CD1c-positive myeloid dendritic cell (primary cell): ENCODE results near the gene PRICKLE4.
A peak's percentile ranks its signal among the peaks of the same experiment; 100 is the strongest.

Source experiments
- DNase-seq: peaks from one replicate; pipeline ENCODE4 v3.0.0-alpha.2; 2016; ENCODE audit errors: extremely low spot score

The PRICKLE4 gene

GRCh38 chr6:41780551-41781365 is at the start of gene PRICKLE4:
PRICKLE4 (plus strand) TSS chr6:41780782; CDS start chr6:41783474, 2,692 bp downstream.
- peak; percentile 27 for DNase-seq

- DNase-seq, result no peak
Measured at GRCh38 chr6:41731561-41732086, 49.0 kb upstream of the PRICKLE4 start.

DNA sequence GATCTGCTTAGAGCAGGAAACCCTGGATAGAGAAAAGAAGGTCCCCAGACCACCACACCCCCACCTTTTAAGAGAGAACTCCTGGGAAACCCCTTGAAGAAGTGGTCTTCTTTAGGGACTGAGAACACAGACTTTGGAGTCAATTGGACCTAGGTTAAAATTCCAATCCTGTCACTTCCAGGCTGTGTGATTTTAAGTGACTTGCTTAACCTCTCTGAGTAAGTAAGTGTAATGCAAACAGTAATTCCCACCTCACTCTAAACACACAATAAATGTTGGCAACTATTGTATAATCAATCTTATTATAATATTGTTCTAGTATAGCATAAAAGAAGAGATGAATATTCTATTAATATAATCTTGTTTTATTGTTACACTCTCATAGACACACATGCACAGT is 48.4 kb upstream of the PRICKLE4 start:
- no peak for DNase-seq

DNA sequence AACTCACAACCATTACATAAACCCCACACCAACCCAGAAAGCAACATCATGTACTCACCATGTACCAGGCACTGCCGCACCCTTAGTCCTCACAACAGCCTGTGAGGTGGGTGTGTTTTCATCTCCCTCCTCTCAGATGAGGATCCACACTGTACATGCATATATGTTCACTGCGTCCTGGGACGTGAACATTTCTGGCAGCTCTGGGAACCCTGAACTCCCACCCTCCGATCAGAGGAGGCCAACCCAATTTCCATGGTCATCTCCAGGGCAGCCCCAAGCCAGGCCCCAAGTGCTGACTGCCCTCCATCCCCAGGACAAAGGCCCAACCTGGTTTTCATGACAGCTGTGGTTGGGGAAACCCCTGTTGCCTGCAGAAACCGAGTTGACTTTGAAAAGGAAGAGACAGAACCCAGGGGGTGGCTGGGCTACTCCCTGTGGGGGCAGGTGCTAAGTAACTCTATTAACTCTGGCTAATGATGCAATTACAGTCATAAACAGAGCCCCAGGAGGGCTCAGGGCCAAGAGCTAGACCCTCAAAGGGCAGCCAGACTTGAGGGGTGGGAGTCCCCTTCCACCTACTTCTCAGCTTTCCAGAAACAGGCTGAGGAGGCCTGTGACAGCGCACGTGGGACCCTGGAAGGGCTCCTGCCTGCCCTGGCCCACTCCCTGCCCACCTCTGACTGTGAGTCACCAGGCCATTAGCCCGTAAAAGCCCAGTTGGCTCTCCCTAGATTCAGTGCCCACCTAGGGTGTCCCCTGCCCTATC is 47.8 kb upstream of the PRICKLE4 start:
- peak; percentile 51 for DNase-seq

- DNase-seq, result no peak
Measured at GRCh38 chr6:41733360-41733706, 47.2 kb upstream of the PRICKLE4 start.

DNA sequence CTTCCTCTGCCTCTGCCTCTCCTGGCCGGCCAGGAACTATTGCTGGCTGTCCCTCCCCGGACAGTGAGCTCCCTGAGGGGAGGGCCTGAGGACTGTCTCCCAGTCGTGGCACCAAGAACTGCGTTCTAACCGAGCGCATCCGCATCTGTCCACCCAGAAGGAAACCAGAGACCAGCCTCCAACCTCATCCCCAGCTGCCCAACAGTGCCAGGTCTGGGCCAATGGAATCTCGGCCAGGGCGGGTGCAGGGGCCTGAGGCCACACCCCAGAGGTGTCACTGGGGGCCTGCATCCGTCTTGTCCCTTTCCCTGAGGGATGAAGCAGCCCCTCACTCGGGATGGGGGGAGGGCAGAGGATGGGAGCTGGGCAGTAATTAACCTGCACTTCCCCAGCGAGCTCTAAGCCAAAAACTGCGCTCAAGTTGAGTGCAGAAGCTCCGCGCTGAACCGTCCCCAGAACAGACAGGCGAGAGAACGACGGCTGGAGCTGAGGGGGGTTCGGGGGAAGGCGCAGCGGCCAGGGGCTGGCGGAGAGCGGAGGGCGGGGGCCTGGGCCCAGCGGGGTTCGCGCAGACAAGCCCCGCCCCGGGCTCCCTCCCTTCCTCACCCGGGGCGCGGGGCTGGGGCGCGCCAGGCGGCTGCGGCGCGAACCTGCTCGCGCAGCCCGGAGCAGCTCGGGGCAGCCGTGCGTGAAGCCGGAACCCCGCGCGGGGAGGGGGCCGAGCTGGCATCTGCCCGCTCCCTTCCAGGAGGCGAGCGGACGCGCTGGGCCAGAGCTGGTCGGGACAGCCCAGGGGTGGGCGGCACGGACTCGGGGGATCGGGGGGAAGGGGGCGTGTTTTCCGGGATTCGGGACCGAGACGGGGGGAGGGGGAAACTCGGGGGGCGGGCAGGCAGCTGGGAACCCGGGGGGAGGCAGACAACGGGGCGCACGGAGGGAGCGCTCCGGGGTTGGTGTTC is 46.6 kb upstream of the PRICKLE4 start:
- DNase-seq, result peak; percentile 80

- DNase-seq, result peak; percentile 77
Measured at GRCh38 chr6:41734666-41735426, 45.7 kb upstream of the PRICKLE4 start.

DNA sequence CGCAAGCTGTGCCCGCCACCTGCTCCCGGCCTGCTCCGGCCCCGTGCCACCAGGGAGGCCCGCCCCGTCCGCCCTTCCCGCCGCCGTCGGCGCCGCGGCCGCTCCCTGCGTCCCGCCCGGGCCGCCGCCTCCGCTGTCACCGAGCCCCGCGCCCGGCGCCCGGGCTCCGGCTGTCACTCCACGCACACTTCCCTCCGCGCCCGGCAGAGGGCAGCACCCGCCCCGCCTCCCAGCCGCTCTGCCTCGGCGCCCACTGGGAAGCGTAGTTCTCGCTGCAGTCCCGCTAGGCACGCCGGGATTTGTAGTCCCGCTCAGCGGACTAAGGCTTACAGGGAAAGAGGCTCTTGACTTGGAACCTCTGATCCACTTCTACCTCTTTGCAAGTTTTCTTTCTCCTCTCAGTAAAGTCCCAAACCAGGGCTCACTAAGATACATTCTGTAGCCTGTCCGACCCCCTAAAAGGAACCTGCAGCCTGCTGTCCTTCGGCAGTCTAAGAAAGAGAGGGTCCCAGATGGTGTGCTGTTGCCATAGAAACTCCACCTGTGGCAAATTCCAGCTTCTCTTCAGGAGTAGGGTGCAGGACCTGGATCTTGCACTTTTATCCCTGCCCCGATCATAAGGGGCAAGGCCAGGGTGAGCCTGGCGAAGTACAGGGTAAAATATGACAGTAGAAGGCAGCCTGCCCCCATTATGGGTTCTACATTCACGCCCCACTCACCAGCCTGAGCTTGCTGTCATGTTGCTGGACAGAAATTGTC is 45.0 kb upstream of the PRICKLE4 start, which contains the start of gene TFEB:
Gene TFEB, minus strand, starts transcription at position 182 of the 759 bp plus-strand sequence. CDS start 44,395 bp downstream, outside the sequence.
- peak; percentile 97 for DNase-seq

DNA sequence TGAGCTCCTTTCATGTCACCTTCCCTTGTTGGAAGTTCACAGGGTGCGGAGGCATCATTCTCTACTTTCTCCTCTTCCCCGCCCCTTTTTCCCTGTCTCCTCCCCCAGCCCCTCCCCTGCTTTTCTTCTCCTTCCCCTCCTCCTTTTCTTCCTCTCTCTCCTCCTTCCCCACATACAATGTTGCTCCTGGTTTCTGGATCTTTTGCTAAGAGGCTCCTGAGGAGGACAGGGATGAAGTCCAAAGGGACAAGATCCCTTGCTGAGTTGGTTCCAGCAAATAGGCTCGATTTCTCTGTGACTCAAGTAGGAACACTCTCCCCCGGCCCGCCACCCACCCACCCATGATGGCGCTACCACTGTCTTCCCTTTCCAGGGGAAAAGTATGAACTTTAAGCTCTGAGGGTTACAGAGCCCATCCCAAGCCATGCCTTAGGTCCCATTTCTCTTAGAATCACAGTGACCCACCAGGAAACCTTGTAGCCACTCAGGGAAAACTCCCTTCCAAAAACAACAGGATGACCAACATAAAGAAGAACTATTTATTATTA is 44.3 kb upstream of the PRICKLE4 start:
- no peak for DNase-seq

DNA sequence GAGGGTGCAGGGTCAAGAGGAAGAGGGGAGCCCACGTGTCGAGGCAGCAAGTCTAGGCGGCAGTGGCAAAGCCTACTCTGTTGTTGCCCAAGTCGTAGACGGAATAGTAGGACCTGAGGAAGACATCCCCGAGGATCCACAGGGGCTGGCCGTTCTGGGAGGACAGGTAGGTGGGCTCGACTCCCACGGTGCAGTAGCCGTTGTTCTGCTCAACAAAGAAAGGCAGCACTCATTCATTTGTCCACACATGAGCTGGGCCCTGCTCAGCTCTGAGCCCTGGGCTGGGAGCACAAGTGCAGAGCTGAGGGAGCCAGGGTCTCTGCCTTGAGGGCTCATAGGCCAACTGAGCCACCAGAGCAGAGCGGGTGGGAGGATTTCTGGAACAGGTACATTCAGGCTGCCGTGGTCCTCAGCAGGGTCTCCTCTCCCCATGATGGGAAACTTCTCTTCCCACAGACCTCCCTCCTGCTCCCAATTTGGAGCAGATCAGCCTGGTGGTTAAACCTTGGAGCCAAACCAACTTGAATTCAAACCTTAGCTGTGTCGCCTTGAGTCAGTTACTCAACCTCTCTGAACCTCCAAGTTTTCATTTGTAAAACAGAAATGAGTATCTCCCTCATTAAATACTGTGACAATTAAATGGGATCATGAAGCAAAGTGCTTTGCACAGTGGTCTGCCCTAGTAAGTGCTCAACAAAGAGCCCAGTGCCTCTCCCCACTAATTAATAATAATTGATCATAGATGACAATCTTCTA is 43.6 kb upstream of the PRICKLE4 start:
- no peak for DNase-seq

- DNase-seq, result no peak
Measured at GRCh38 chr6:41737591-41738130, 42.9 kb upstream of the PRICKLE4 start.

GRCh38 chr6:41739041-41739440 is 41.5 kb upstream of the PRICKLE4 start:
- no peak for DNase-seq

DNA sequence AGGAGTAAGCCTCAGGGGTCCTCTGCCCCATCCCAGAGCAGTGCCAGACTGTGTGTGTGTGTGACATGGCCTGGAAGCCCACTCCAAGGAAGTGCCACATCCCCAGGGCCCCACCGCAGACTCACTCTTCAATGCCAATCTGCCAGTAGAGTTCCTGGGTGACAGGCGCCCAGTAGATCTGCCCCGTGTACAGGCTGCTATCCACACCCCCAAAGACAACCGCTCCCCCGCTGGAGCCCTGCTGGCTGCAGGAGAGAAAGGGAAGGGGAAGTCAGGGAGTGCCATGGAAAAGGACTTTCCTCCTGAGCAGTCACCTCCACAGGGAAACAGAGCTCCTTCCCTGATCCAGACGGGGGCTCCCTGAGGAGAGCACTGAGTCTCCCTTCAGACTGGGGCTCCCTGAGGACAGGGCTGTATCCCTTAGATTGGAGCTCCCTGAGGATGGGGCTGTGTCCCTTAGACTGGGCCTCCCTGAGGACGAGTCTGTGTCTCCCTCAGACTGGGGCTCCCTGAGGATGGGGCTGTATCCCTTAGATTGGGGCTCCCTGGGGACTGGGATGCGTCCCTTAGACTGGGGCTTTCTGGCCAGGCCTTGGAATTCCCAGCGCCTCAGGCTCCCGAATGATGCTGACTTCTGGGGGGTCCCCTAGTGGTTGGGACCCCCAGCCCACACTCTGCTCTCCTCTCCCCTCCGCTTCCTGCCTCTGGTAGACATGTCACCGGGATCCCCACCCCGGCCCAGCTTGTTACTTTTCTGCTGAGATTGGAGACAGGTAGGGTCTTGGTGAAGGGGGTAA is 40.0 kb upstream of the PRICKLE4 start:
- no peak for DNase-seq

GRCh38 chr6:41741625-41742490 is 38.7 kb upstream of the PRICKLE4 start:
- DNase-seq, result no peak

DNA sequence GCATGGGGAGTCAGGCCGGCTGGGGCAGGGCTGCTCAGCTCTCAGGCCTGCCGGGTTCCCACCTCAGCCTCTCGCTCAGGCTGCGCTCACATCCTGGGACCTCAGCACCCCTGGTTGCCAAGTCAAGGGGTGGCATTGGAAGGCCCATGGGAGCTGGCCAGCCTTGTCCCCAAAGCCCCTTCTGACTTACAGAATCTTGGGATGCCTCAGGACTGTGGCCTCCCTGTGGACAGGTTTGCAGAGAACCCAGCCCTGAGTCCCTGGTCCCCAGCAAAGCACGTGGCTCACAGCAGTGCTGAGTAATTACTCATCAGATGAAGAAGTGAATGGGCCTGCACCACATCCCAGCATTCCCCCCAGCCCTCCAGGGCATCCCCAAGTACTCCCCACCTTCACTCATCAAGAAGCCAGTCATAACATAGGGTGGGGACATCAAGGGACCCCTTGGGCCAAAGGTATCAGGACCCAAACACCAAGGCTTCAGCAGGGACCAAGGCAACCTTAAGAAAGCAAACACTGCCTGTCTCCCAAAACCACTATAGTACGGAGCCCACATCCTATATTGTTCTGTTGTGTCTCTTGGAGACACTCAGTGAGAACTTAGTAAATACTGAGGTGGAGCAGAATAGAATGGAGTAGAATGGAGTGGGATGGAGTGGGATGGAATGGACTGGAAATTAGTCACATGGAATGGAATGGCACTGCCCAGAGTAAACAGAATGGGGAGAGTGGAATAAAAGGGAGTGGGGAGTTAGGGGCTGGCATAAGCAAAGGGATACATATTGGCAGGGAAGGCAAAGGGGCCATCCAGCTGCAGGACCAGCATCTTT is 37.0 kb upstream of the PRICKLE4 start:
- DNase-seq, result no peak

GRCh38 chr6:41744236-41744787 is 36.3 kb upstream of the PRICKLE4 start:
- DNase-seq, result no peak
